NCI-H1694 (cell line): ENCODE data around the gene CCDC110.

Experiments
- DNase-seq: peaks from one replicate; lab custom pipeline; 2025; lab: John Stamatoyannopoulos, UW

CCDC110 gene

GRCh38 chr4:185421366-185422124 lies 50.0 kb downstream of the CCDC110 start:
- DNase-seq, result no peak

- no peak for DNase-seq
These were observed 54.6 kb downstream of the CCDC110 start for GRCh38 chr4:185416955-185417354.

GRCh38 chr4:185412412-185412811 lies 59.1 kb downstream of the CCDC110 start:
- no peak for DNase-seq

- DNase-seq, result no peak
These were observed 59.7 kb downstream of the CCDC110 start for GRCh38 chr4:185411849-185412248.

GRCh38 chr4:185408432-185408831 lies 63.1 kb downstream of the CCDC110 start:
- no peak for DNase-seq

GRCh38 chr4:185405296-185405999 lies 66.1 kb downstream of the CCDC110 start:
- DNase-seq, result no peak

- peak; percentile 57 for DNase-seq
These were observed 67.5 kb downstream of the CCDC110 start for GRCh38 chr4:185404031-185404430.

GRCh38 chr4:185399466-185399865 lies 72.1 kb downstream of the CCDC110 start:
- no peak for DNase-seq

GRCh38 chr4:185398618-185399017 lies 72.9 kb downstream of the CCDC110 start:
- DNase-seq, result no peak

- no peak for DNase-seq
These were observed 74.7 kb downstream of the CCDC110 start, which contains the start of gene ANKRD37 for GRCh38 chr4:185396724-185397385. Gene ANKRD37 (plus strand): TSS chr4:185396841. CDS start chr4:185396924, 83 bp downstream.

- peak; percentile 69 for DNase-seq
These were observed 75.4 kb downstream of the CCDC110 start for GRCh38 chr4:185395956-185396723.

GRCh38 chr4:185395238-185395955 lies 76.1 kb downstream of the CCDC110 start, which contains the start of gene LRP2BP:
Gene LRP2BP (minus strand): TSS chr4:185395924. CDS start chr4:185378186, 17,738 bp downstream.
- DNase-seq, result peak; percentile 8
